H1 (cell line): ENCODE data around the gene BBS1.

Source experiments
- BRCA1 ChIP-seq: IDR thresholded peaks from 2 replicates; pipeline ENCODE4 v1.6.1; 2012; ENCODE audit warnings: low read depth, low read length, improper control_type of control experiment
- CEBPB ChIP-seq: IDR thresholded peaks from 2 replicates; pipeline ENCODE4 v1.6.1; 2012; ENCODE audit warnings: low read depth, low read length
- CTCF ChIP-seq, 3 experiments: IDR thresholded peaks; 1 replicate in 2 of 3; 2 replicates in 1 of 3; pipeline versions ENCODE4 v1.5.1 to v1.6.1; 2011; ENCODE audit warnings: low read length in 3 of 3, mild to moderate bottlenecking in 3 of 3, inconsistent platforms in 2 of 3, low read depth in 1 of 3, moderate library complexity in 1 of 3; ENCODE audit not compliant: insufficient read depth in 1 of 3; ENCODE audit errors: control extremely low read depth in 1 of 3
- SIN3A ChIP-seq, 2 experiments: IDR thresholded peaks in 1 of 2; conservative IDR thresholded peaks in 1 of 2; 2 replicates each; pipeline ENCODE4 v1.6.1; 2011 to 2012; ENCODE audit warnings: low read length in 2 of 2, improper control_type of control experiment in 1 of 2, low read depth in 1 of 2, mild to moderate bottlenecking in 1 of 2

- no peak for TF ChIP-seq CEBPB
- no peak for TF ChIP-seq CTCF (IDR thresholded peaks at IDR 0.05; ENCODE audit: control extremely low read depth in 1 of 3, insufficient read depth in 1 of 3, low read depth in 1 of 3, low read length in 3 of 3)
- TF ChIP-seq BRCA1 = no peak
- no peak for TF ChIP-seq SIN3A (conservative IDR thresholded peaks at IDR 0.05 in 1 of 2, IDR thresholded peaks at IDR 0.05 in 1 of 2; ENCODE audit: low read depth in 1 of 2, low read length in 2 of 2)
Observed at GRCh38 chr11:66542362-66542761, 31.9 kb downstream of the BBS1 start.
